DND-41 (cell line): ENCODE results near the gene WNT9A.
A peak's percentile ranks its signal among the peaks of the same experiment; 100 is the strongest.

Experiments
- ATAC-seq: fragments of 200-7000 bp; cut with Tn5 transposase; 3 replicates; pipeline ENCODE4 v1.9.1; 2021; ENCODE audit warnings: low read depth; ENCODE audit not compliant: insufficient read depth
- DNase-seq: peaks from one replicate; pipeline ENCODE4 v3.0.0-alpha.2; 2020
- H2AFZ ChIP-seq: 2 replicates; pipeline ENCODE4 v1.6.0; 2012; ENCODE audit warnings: low read depth, low read length
- H3K27ac ChIP-seq: 2 replicates; pipeline ENCODE4 v1.5.1; 2012; ENCODE audit warnings: low read length, inconsistent platforms
- H3K27me3 ChIP-seq: fragments of 200-600 bp; sonication (generic); 2 replicates; pipeline ENCODE4 v1.6.0; 2012; ENCODE audit warnings: low read length, mild to moderate bottlenecking, inconsistent platforms; ENCODE audit not compliant: insufficient read depth, poor library complexity
- H3K36me3 ChIP-seq: 2 replicates; pipeline ENCODE4 v1.5.1; 2012; ENCODE audit warnings: low read length, inconsistent platforms; ENCODE audit not compliant: insufficient read depth
- H3K4me1 ChIP-seq: 2 replicates; pipeline ENCODE4 v1.5.1; 2012; ENCODE audit warnings: mild to moderate bottlenecking, low read length; ENCODE audit not compliant: insufficient read depth
- H3K4me2 ChIP-seq: 2 replicates; pipeline ENCODE4 v1.6.0; 2012; ENCODE audit warnings: mild to moderate bottlenecking, moderate library complexity, low read length, inconsistent platforms; ENCODE audit not compliant: insufficient read depth
- H3K4me3 ChIP-seq, 2 experiments: fragments of 200-600 bp in 1 of 2; shearing (Covaris generic) in 1 of 2; 2 replicates each; pipeline ENCODE4 v1.5.1; 2012 to 2016; ENCODE audit warnings: inconsistent platforms in 2 of 2, low read length in 2 of 2, mild to moderate bottlenecking in 2 of 2, low read depth in 1 of 2, moderate library complexity in 1 of 2
- H3K79me2 ChIP-seq: 2 replicates; pipeline ENCODE4 v1.6.0; 2012; ENCODE audit warnings: low read length, inconsistent platforms; ENCODE audit not compliant: insufficient read depth
- H3K9ac ChIP-seq: 2 replicates; pipeline ENCODE4 v1.6.0; 2012; ENCODE audit warnings: low read depth, mild to moderate bottlenecking, inconsistent platforms, low read length, moderate library complexity
- H3K9me3 ChIP-seq: 2 replicates; pipeline ENCODE4 v1.5.1; 2012; ENCODE audit warnings: low read length, moderate library complexity, mild to moderate bottlenecking, inconsistent platforms; ENCODE audit not compliant: insufficient read depth, severe bottlenecking
- H4K20me1 ChIP-seq: 2 replicates; pipeline ENCODE4 v1.6.0; 2012; ENCODE audit warnings: low read length; ENCODE audit not compliant: insufficient read depth
- EZH2 ChIP-seq: IDR thresholded peaks from 3 replicates; pipeline ENCODE4 v1.6.1; 2012; ENCODE audit warnings: borderline replicate concordance, low read depth, mild to moderate bottlenecking, moderate library complexity, low read length, inconsistent platforms; ENCODE audit not compliant: severe bottlenecking
- TF ChIP-seq, protein P1 (sequence below): IDR thresholded peaks from 2 replicates; pipeline ENCODE4 v1.5.1; 2012; ENCODE audit warnings: borderline replicate concordance, low read length, moderate library complexity, mild to moderate bottlenecking; ENCODE audit not compliant: poor library complexity, severe bottlenecking; ENCODE audit errors: extremely low read depth

The WNT9A gene

DNA sequence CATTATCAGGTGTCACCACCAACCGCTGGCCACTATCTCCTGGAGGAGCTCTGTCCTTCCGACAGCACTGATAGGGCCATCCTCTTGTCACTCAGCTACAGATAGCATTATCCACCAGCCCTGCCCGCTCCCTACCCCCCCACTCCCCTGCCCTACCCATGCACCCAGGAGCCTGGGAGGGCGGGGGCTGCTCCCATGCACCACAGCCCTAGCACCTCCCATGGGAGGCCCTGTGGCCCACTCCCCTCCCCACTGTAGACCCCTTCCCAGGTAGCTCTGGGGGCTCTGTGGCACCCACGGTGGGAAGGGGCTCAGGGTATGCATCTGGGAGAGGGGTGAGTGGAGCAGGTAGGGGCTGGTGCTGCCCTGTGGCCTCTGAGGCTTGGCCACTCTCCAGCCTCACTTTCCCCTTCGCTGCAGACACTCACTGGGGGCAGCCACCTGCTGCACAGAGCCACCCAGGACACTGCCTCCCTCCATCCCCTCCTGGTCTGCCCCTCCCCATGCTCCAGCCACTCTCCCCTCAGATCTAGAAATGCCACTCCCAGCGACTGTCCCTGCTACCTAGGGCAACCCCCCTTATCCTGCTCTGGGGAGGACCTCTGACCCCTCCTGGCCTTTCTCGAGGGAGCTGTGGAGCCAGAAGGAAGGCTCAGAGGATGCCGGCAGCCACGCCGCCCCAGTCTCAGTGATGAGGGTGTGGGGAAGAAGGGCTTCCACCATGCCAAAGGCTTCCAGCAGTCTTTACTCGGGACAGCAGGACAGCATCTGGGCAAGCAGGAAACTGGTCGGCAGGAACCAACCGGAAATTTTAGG lies 58.5 kb downstream of the WNT9A start:
- Histone ChIP-seq H4K20me1 (peaks cover 4% of the 10 kb centered on the region; the same call in 1 of the 2 replicates), H2AFZ (no peak overlapping the region), H3K9me3 (no peaks in the 10 kb centered on the region), H3K79me2 (no peaks in the 10 kb centered on the region), H3K36me3 (no peaks in the 10 kb centered on the region), H3K9ac (no peak overlapping the region), H3K27ac (no peak overlapping the region), H3K4me3 (no peak overlapping the region), H3K4me2 (no peak overlapping the region), H3K4me1 (no peaks in the 10 kb centered on the region), H3K27me3 (no peaks in the 10 kb centered on the region)
- DNase-seq (no peak), ATAC-seq (no peak)
- TF ChIP-seq, protein P1, sequence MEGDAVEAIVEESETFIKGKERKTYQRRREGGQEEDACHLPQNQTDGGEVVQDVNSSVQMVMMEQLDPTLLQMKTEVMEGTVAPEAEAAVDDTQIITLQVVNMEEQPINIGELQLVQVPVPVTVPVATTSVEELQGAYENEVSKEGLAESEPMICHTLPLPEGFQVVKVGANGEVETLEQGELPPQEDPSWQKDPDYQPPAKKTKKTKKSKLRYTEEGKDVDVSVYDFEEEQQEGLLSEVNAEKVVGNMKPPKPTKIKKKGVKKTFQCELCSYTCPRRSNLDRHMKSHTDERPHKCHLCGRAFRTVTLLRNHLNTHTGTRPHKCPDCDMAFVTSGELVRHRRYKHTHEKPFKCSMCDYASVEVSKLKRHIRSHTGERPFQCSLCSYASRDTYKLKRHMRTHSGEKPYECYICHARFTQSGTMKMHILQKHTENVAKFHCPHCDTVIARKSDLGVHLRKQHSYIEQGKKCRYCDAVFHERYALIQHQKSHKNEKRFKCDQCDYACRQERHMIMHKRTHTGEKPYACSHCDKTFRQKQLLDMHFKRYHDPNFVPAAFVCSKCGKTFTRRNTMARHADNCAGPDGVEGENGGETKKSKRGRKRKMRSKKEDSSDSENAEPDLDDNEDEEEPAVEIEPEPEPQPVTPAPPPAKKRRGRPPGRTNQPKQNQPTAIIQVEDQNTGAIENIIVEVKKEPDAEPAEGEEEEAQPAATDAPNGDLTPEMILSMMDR = no peak
- TF ChIP-seq EZH2 = no peak

DNA sequence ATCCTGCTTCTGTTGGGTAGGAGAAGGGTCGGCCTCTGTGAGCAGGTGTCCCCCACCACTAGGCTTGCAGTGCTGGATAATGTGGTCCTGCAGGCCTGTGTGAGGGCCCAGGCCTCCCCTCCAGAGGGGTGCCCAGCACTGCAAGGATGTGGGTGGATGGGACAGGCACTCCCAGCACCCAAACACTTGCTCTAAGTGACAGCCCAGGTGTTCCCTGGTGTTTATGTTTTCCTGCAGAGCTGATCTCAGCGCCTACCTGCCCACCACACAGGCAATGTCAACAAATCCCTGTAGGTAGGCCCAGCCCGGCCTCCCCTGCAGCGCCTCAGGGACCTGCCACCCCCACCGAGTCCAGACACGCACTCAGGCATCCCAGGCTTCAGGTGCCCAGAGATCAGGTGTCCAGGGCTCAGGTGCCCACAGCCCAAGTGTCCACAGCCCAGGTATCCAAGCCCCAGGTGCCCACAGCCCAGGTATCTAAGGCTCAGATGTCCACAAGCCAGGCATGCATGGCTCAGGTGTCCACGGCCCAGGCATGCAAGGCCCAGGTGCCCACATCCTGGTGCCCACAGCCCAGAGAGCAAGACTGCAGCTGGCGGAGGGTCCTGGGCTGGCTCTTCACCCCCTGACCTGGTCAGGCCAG lies 59.2 kb downstream of the WNT9A start:
- Histone ChIP-seq H3K4me2 (no peak overlapping the region), H3K27ac (no peak overlapping the region), H3K36me3 (no peaks in the 10 kb centered on the region), H3K4me1 (no peaks in the 10 kb centered on the region), H3K4me3 (no peak overlapping the region), H3K27me3 (no peaks in the 10 kb centered on the region), H2AFZ (no peak overlapping the region), H3K9ac (no peak overlapping the region), H3K9me3 (no peaks in the 10 kb centered on the region), H3K79me2 (no peaks in the 10 kb centered on the region), H4K20me1 (peaks cover 4% of the 10 kb centered on the region; the same call in 1 of the 2 replicates)
- no peak for DNase-seq
- TF ChIP-seq, protein P1 = no peak
- no peak for TF ChIP-seq EZH2
- no peak for ATAC-seq

DNA sequence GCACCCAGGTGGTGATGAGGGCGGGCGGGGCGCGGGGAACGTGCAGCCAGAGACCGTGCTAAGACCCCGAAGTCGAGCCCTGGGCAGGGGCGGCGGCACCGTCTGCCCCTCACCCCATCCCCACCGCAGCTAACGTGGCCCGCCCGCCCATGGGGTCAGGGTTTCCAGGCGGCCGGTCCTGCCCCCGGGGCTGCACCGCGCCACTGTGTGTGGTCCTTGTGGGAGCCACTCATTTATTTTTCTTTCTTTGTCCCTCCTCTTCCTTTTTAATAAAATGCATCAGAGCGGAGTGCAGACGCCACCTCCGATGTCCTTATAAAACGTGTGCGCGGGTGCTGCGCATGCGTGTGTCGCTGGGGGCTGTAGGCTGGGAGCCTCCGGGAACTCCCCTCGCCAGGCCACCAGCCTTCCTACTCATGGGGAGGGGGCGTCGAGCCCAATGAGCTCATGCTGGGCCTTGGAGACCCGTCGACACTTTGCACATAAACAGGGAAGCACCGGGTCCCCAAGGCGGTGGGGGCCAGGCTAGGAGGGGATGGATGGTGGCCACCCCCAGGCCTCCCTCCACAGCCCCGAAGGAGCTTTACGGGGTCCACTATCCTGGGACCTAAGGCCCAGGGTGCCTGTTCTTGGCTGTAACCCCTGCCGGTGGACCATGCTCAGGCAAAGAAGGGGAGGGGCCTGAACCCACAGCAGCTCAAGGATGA lies 59.9 kb downstream of the WNT9A start:
- DNase-seq = peak; percentile 1
- Histone ChIP-seq H2AFZ (no peak overlapping the region), H3K27ac (no peak overlapping the region), H3K4me3 (no peak overlapping the region), H3K9me3 (no peaks in the 10 kb centered on the region), H4K20me1 (peaks cover 4% of the 10 kb centered on the region; the same call in 1 of the 2 replicates), H3K9ac (no peak overlapping the region), H3K36me3 (no peaks in the 10 kb centered on the region), H3K79me2 (no peaks in the 10 kb centered on the region), H3K4me1 (no peaks in the 10 kb centered on the region), H3K27me3 (no peaks in the 10 kb centered on the region), H3K4me2 (no peak overlapping the region)
- no peak for TF ChIP-seq EZH2
- TF ChIP-seq, protein P1 = no peak
- no peak for ATAC-seq
